Cerebellar nuclear complex (tissue), 1 donor: ENCODE data around the gene MICAL3.
"Not testable (repeated sequence)": the region's sequence is repeated elsewhere in the genome, so short reads cannot be mapped to it uniquely, and the experiment has no call there.

ENCODE experiments used
- DNase-seq, 2 experiments: peaks; one replicate each; lab custom pipeline; 2025; lab: John Stamatoyannopoulos, UW

Gene MICAL3

GRCh38 chr22:18033204-18033998 is 9.0 kb upstream of the MICAL3 start:
- no peak for DNase-seq

- DNase-seq, result peak; percentile 40 to 42
Observed at GRCh38 chr22:18032455-18033101, 8.2 kb upstream of the MICAL3 start.

- no peak for DNase-seq
Observed at GRCh38 chr22:18031695-18032454, 7.5 kb upstream of the MICAL3 start.

- DNase-seq, result no peak
Observed at GRCh38 chr22:18029686-18030267, 5.4 kb upstream of the MICAL3 start.

GRCh38 chr22:18028817-18029527 is 4.6 kb upstream of the MICAL3 start:
- no peak for DNase-seq

GRCh38 chr22:18025898-18026297 is 1.5 kb upstream of the MICAL3 start:
- DNase-seq, result not testable (repeated sequence)

- no peak for DNase-seq
Observed at GRCh38 chr22:18024956-18025720, 777 bp upstream of the MICAL3 start.

- no peak for DNase-seq
Observed at GRCh38 chr22:18023509-18024275, 669 bp downstream of the MICAL3 start.

GRCh38 chr22:18022876-18023275 is 1.5 kb downstream of the MICAL3 start:
- no peak for DNase-seq

- no peak for DNase-seq
Observed at GRCh38 chr22:18021431-18021830, 2.9 kb downstream of the MICAL3 start.

- not testable (repeated sequence) for DNase-seq
Observed at GRCh38 chr22:18020743-18021142, 3.6 kb downstream of the MICAL3 start.

GRCh38 chr22:18013947-18014346 is 10.4 kb downstream of the MICAL3 start:
- DNase-seq, result no peak

- no peak for DNase-seq
Observed at GRCh38 chr22:18013436-18013835, 10.9 kb downstream of the MICAL3 start.

- no peak for DNase-seq
Observed at GRCh38 chr22:18012531-18012930, 11.8 kb downstream of the MICAL3 start.

- DNase-seq, result no peak
Observed at GRCh38 chr22:18010266-18010665, 14.1 kb downstream of the MICAL3 start.

GRCh38 chr22:18008136-18008535 is 16.2 kb downstream of the MICAL3 start:
- DNase-seq, result no peak

- no peak for DNase-seq
Observed at GRCh38 chr22:18005201-18005926, 19.0 kb downstream of the MICAL3 start.

GRCh38 chr22:18001894-18002315 is 22.5 kb downstream of the MICAL3 start:
- DNase-seq, result not testable (repeated sequence)
